ENCODE data around the gene RAB30.

Gene RAB30

GRCh38 chr11:82992223-82992622 lies 79.5 kb downstream of the RAB30 start:
- CTCF ChIA-PET = interaction anchor here (1.0 to 1.5 kb wide), 5 partner anchors 13 to 125 kb away, joined by 3 to 4 read pairs (median 3); no protein-coding TSS in a partner anchor
- POLR2A ChIA-PET = no interaction called here
- DNase-seq (ENCODE audit: extremely low spot score) = no peak
- no peak for TF ChIP-seq CTCF (IDR thresholded peaks at IDR 0.05; ENCODE audit: control extremely low read depth, extremely low read depth, low read depth, missing control alignments)

- ChIA-PET POLR2A (no interaction called here), CTCF (interaction anchor here (1.0 to 2.1 kb wide), 3 partner anchors 9 to 63 kb away, joined by 3 to 10 read pairs (median 3); no protein-coding TSS in a partner anchor)
- no peak for TF ChIP-seq CTCF (IDR thresholded peaks at IDR 0.05; ENCODE audit: control extremely low read depth, extremely low read depth, low read depth, missing control alignments)
- no peak for DNase-seq (ENCODE audit: extremely low spot score)
Measured at GRCh38 chr11:82989628-82990404, 81.9 kb downstream of the RAB30 start.

- ChIA-PET CTCF (interaction anchor here (1.1 to 2.1 kb wide), 2 partner anchors 10 to 18 kb away, joined by 3 to 10 read pairs; no protein-coding TSS in a partner anchor), POLR2A (no interaction called here)
- no peak for DNase-seq (ENCODE audit: extremely low spot score)
- no peak for TF ChIP-seq CTCF (IDR thresholded peaks at IDR 0.05; ENCODE audit: control extremely low read depth, extremely low read depth, low read depth, missing control alignments)
Measured at GRCh38 chr11:82988936-82989627, 82.6 kb downstream of the RAB30 start.

GRCh38 chr11:82987997-82988396 lies 83.7 kb downstream of the RAB30 start:
- POLR2A ChIA-PET = no interaction called here
- TF ChIP-seq CTCF (IDR thresholded peaks at IDR 0.05; ENCODE audit: control extremely low read depth, extremely low read depth, low read depth, missing control alignments) = no peak
- DNase-seq (ENCODE audit: extremely low spot score) = no peak
- CTCF ChIA-PET = interaction anchor here (0.7 to 1.8 kb wide), 2 partner anchors 11 to 17 kb away, joined by 3 to 5 read pairs; no protein-coding TSS in a partner anchor

GRCh38 chr11:82986446-82986845 lies 85.3 kb downstream of the RAB30 start:
- TF ChIP-seq CTCF (IDR thresholded peaks at IDR 0.05; ENCODE audit: control extremely low read depth, extremely low read depth, low read depth, missing control alignments) = no peak
- POLR2A ChIA-PET = no interaction called here
- DNase-seq (ENCODE audit: extremely low spot score) = no peak
- CTCF ChIA-PET = interaction anchor here (0.7 to 1.8 kb wide), 3 partner anchors 13 to 89 kb away, joined by 3 to 5 read pairs (median 3); no protein-coding TSS in a partner anchor

- no peak for TF ChIP-seq CTCF (IDR thresholded peaks at IDR 0.05; ENCODE audit: control extremely low read depth, extremely low read depth, low read depth, missing control alignments)
- DNase-seq (ENCODE audit: extremely low spot score) = no peak
- ChIA-PET CTCF (interaction anchor here (0.8 kb wide), 1 partner anchor 40 kb away, joined by 3 read pairs; no protein-coding TSS in a partner anchor), POLR2A (no interaction called here)
Measured at GRCh38 chr11:82981852-82982251, 89.8 kb downstream of the RAB30 start.

Measured in GM10248 (cell line).